Fibroblast of lung (primary cell): ENCODE measurements around the gene SUMF1.

Experiments used
- EZH2 ChIP-seq: IDR thresholded peaks from 2 replicates; pipeline ENCODE4 v1.5.1; 2012; ENCODE audit warnings: low read length, control low read depth, mild to moderate bottlenecking; ENCODE audit errors: missing control alignments
- TF ChIP-seq, protein P1 (sequence below), 2 donors: IDR thresholded peaks in 1 of 2; conservative IDR thresholded peaks in 1 of 2; 1 replicate in 1 of 2; 2 replicates in 1 of 2; pipeline ENCODE4 v1.5.1; 2011 to 2012; ENCODE audit warnings: low read length in 2 of 2, control low read depth in 1 of 2, inconsistent platforms in 1 of 2, low read depth in 1 of 2, mild to moderate bottlenecking in 1 of 2

DNA sequence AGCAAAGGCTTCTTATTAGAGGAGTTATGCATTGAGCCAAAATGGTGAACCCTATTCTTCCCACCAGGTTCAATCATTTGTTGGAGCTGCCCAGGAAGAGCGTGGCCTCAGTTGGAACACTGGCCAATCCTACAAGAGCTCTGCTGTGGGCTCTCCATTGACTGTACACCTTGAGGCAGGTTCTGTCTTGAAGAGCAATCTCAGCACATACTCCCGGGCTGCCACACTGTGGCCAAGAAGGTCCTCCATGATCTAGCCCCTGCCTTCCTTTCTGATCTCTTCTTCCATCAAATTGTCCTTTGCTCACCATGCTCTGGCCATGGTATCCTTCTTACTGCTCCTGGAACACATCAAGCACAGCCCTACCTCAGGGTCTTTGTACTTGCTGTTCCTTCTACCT, 5.7 kb upstream of the SUMF1 start:
- TF ChIP-seq, protein P1, sequence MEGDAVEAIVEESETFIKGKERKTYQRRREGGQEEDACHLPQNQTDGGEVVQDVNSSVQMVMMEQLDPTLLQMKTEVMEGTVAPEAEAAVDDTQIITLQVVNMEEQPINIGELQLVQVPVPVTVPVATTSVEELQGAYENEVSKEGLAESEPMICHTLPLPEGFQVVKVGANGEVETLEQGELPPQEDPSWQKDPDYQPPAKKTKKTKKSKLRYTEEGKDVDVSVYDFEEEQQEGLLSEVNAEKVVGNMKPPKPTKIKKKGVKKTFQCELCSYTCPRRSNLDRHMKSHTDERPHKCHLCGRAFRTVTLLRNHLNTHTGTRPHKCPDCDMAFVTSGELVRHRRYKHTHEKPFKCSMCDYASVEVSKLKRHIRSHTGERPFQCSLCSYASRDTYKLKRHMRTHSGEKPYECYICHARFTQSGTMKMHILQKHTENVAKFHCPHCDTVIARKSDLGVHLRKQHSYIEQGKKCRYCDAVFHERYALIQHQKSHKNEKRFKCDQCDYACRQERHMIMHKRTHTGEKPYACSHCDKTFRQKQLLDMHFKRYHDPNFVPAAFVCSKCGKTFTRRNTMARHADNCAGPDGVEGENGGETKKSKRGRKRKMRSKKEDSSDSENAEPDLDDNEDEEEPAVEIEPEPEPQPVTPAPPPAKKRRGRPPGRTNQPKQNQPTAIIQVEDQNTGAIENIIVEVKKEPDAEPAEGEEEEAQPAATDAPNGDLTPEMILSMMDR (conservative IDR thresholded peaks at IDR 0.05 in 1 of 2, IDR thresholded peaks at IDR 0.05 in 1 of 2; ENCODE audit: low read depth in 1 of 2, low read length in 2 of 2): no peak
- TF ChIP-seq EZH2: no peak
